Stimulated activated CD8-positive, alpha-beta memory T cell treated with anti-CD3 and anti-CD28 coated beads, Interleukin-12 subunit alpha, Interleukin-12 subunit beta, amount 100 ng/mL, for 24 hours (primary cell): Measurements from ENCODE around the gene TULP1.

Experiments used
- DNase-seq: peaks from one replicate; pipeline ENCODE4 v3.0.0-alpha.2; 2020; ENCODE audit errors: extremely low read depth

The TULP1 gene

GRCh38 chr6:35496841-35497570, 15.7 kb downstream of the TULP1 start, which contains the start of gene TEAD3:
TSS of gene TEAD3 (minus strand) at chr6:35497079.
- DNase-seq: no peak

DNA sequence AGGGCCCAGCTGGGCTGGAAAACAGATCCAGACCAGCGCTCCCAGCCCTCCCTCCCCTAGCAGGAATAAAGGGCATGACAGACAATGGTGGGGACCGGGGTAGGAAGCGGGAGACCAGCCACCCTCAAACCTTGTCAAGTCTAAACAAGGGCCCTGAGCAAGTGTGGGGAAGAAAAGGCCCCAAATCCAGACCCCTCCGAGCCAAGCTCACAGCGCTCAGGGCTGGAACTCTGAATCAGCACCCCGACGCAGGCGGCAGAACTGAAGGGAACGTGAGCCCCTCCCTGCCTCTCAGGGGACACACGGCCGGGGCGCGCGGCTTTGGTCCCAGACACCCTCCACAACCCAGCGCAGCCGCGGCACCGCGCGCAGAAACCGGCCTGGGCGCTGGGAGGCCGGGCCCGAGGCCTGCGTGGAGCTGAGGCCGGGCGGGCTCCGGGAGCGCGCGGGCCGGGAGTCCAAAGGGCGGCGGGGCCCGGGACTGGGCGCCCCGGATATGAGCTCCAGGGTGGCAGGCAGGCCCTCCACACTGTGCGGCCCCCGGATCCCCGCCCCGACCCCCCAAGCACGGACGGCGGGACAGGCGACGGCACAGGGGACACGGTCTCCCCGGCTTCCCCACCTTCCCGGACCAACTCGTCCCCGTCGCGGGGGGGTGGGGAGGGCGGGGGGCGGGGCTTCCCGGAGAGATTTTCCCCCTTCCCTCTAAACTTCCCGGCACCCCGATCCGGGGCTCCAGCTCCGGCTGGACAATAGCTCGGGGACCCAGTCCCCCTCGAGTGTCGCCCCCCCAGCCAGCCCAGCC, 16.5 kb downstream of the TULP1 start:
- no peak for DNase-seq

DNA sequence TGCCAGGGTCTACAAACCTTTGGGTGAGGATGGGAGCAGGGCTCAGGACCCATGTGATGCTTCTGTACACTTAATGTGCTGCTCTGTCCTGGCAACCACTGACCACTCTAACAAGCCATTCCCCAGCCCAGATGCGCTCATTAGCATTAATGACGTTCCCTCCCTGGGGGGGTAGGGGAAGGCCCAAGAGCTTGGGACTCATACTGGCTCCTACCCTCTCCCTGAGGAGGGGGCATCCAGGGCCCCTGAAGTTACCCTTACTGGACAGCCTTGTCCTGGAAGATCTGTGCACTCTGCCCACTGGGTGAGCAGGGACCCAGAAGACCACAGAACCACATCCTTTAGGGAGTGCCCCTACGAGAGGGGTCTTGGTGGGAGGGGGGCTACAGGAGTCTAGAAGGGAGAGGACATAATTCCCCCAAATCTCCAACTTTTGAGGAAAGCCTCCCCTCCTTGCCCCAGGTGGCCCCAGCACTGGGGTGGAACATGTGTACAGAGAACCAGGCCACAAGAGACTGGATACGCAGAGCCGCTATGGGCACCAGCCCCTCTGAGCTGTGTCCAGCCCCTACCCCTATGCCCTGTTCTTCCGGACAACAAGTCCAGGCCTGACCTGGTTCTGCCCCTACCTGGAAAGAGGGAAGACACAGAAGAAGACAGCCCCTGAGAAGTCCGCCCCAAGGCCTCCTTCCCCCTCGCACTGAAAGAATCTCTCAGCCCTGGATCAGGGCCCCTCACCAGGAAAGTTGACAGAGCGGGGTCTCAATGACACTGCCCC, 17.2 kb downstream of the TULP1 start:
- DNase-seq: no peak

- DNase-seq: no peak
These were observed 18.5 kb downstream of the TULP1 start for GRCh38 chr6:35494161-35494563.

GRCh38 chr6:35493307-35493983, 19.3 kb downstream of the TULP1 start:
- DNase-seq: no peak

DNA sequence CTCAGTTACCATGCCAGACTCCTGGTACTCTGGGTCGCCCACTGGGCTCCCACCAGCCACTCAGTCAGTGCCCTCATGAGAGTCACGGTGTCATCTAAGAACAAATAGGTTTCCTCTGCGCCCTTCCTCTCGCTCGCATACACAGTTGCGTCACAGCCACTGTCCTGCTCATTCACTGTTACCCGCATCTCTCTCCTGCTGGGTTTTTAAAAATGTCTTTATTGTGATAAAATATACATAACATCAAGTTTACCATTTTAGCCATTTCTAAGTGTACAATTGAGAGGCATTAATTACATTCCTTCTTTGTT, 19.8 kb downstream of the TULP1 start:
- no peak for DNase-seq

DNA sequence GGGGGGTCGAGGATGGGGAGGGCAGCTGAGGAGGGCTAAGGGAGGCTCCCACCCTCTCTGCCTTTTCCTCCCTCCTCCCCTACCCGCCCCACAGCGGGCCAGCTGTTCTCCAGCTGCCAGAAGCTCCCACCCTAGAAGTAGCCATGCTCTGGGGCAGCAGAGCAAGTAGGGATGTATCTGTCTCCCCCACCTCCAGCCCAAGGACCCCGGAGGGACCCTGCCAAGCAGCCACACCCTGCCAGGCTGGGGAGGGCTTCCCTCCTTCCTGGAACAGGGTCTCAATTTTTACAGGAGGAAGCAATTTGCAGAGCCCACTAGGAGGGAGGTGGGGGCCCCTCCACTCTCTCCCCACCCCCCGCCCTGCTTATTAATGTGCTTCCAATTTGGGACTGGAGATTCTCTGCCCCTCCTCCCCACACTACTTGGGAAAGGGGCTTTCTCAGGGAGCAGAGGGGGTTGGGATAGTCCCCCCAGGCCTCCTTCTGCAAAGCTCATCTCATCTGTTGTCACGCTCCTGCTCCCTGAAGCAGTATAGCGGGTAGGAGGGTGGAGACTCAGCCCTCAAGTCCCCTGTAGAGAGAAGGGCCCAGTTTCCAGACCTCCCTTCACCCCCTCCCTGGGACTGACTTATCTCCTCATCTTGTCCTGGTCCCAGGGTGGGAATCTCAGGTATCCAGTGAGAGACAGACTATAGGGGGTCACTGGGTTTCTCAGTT, 20.3 kb downstream of the TULP1 start:
- DNase-seq: no peak

GRCh38 chr6:35491558-35492257, 21.0 kb downstream of the TULP1 start:
- DNase-seq: no peak

GRCh38 chr6:35490821-35491557, 21.7 kb downstream of the TULP1 start:
- no peak for DNase-seq

DNA sequence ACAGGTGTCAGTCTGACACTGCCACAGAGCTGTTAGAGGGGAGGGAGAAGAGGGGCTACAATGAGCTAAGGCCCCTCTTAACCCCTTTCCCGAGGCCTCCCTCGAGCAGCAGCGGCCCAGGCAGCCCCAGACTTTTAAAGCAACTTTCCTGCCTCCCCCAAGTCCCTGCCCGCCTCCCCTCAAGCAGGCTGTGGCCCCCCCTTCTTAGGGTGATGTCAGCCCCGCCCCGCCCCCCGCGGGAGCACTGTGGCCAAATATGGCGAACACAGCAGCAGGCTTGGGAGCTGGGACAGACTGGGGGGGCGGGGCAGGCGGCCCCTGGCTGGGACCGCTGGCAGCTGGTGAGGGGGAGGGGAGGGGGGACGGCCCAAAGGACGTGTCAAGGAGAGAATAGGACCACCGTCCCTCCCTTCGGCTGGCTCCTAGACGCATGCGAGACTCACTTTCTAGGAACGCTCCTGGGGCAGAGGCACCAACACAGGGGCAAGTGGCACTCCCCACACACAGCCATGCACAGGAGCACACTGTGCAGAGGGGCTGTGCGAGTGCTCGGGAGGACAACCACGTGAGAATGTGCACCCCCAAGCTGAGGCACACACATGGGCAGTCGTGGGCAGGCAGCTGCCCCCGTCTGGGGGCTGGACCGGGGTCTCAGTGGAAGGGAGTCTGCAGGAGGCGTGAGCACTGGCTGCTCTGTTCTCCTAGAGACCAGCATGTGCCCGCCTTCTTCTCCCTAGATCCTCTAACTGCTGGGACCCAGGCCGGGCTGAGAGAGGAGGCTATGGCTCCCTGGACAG, 22.5 kb downstream of the TULP1 start:
- DNase-seq: no peak

GRCh38 chr6:35489066-35489465, 23.6 kb downstream of the TULP1 start:
- no peak for DNase-seq

DNA sequence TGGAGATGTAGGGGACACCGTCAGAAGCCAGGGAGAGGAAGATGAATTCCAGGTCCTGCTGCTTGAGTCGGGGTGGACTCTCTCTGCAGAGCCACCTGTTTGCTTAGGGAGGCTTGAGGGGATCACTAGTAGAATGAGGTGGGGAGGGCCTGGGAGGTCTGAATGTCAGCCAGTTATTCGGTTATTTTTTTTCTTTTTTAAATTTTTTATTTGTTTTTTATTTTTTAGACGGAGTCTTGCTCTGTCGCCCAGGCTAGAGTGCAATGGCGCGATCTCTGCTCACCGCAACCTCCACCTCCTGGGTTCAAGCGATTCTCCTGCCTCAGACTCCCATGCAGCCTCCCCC, 24.2 kb downstream of the TULP1 start:
- no peak for DNase-seq

- no peak for DNase-seq
These were observed 24.8 kb downstream of the TULP1 start for GRCh38 chr6:35487658-35488516.

DNA sequence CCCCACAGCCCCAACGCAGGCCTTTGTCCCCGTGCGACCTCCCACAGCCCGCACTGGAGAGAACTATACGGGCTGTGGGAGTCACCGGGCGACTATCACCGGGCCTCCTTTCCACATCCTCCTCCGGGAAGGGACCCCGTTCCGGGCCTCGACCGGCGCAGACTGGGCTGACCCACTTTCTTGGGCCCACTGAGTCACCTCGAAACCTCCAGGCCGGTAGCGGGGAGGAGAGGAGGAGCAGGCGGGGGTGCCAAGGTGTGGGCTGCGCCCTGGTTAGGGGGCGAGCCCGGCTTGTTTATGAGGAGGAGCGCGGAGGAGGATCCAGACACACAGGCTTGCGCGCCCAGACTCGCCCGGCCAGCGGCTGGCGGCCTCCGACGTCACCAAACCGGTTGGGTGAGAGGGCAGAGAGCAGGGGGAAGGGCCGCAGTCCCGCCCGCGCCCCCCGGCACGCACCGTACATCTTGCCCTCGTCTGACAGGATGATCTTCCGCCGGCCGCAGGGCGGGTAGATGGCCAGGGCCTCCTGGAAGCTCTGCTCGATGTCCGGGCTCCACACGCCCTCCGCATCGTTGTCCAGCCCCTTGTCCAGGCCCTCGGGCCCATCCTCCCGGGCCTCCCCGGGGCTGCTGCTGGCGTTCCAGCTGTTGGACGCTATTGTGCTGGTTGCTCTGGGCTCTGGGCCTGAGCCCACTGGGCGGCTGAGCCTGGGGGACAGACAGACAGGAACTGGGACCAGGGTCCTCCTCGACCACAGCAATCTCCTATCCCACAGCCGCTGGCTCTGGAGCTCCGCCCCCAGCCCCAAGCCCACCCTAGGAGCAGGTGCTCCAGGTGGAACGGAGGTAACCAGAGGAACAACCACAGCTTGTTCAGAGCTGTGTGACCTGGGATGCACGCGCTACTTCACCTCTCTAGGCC, 26.4 kb downstream of the TULP1 start:
- DNase-seq: no peak

DNA sequence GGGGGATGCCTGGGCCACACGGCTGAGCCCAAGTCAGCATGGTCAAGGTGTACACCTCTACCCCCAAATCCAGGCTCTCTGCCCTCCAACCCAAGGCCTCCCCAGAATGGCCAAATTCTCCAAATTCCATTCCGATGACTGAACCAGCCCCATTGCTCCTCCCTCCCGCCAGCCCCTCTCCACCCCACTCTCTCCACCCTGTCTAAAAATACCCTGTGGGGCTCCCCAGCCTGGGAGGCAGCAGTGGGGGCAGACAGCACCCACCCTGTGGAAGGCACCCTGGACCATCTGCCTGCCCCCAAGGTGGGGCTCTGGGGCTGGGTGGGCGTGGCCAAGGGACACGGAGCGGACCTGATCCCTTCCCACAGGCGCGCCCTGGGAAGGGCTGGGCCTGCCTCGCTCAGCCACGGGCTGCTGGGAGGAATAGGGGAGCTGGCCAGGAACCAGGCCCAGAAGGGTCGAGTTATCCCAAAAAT, 27.3 kb downstream of the TULP1 start:
- no peak for DNase-seq

DNA sequence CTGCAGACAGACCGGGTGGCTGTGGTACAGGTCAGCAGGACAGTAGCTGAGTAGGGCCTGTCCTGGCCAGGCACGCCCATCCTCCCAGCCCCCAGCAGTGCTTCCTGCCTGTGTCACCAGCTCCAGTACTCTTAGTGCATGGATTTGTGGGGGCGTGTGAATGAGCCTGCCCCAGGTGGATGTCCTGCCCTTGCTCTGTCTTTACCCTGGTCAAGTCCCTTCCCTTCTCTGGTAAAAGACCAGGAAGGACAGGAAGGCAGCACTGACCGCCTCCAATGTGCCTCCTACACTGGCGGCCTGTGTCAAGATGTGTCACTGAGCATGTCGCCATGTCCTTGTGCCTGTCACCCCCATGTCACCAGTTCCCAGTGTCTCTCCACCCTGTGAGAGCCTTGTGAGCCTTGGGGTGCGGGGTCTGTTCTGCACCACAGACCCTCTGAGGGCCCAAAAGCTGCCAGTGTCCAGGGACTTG, 27.7 kb downstream of the TULP1 start:
- DNase-seq: no peak
